Glomerular visceral epithelial cell (primary cell): ENCODE data around the gene SLC29A4.
"Not testable (repeated sequence)": the region's sequence is repeated elsewhere in the genome, so short reads cannot be mapped to it uniquely, and the experiment has no call there.

Experiments
- DNase-seq: peaks from one replicate; pipeline ENCODE4 v3.0.0-alpha.2; 2016; ENCODE audit errors: extremely low spot score

The SLC29A4 gene

GRCh38 chr7:5296015-5296610, 13.4 kb downstream of the SLC29A4 start:
- DNase-seq: no peak

- DNase-seq: no peak
Measured at GRCh38 chr7:5296611-5297226, 14.0 kb downstream of the SLC29A4 start.

GRCh38 chr7:5300366-5300765, 17.6 kb downstream of the SLC29A4 start:
- no peak for DNase-seq

- no peak for DNase-seq
Measured at GRCh38 chr7:5302577-5302976, 19.8 kb downstream of the SLC29A4 start.

- no peak for DNase-seq
Measured at GRCh38 chr7:5303061-5303460, 20.3 kb downstream of the SLC29A4 start.

GRCh38 chr7:5303591-5304505, 21.1 kb downstream of the SLC29A4 start:
- DNase-seq: no peak

- DNase-seq: not testable (repeated sequence)
Measured at GRCh38 chr7:5305050-5305449, 22.3 kb downstream of the SLC29A4 start.

GRCh38 chr7:5307221-5308142, 24.7 kb downstream of the SLC29A4 start:
- DNase-seq: not testable (repeated sequence)

- no peak for DNase-seq
Measured at GRCh38 chr7:5309146-5309545, 26.4 kb downstream of the SLC29A4 start.

GRCh38 chr7:5310822-5311405, 28.2 kb downstream of the SLC29A4 start:
- DNase-seq: no peak

GRCh38 chr7:5312276-5313070, 29.7 kb downstream of the SLC29A4 start:
- DNase-seq: not testable (repeated sequence)

- not testable (repeated sequence) for DNase-seq
Measured at GRCh38 chr7:5313076-5313885, 30.5 kb downstream of the SLC29A4 start.

GRCh38 chr7:5314864-5315263, 32.1 kb downstream of the SLC29A4 start:
- DNase-seq: no peak

GRCh38 chr7:5315761-5316160, 33.0 kb downstream of the SLC29A4 start:
- DNase-seq: no peak

- DNase-seq: not testable (repeated sequence)
Measured at GRCh38 chr7:5318613-5319012, 35.9 kb downstream of the SLC29A4 start.

GRCh38 chr7:5320391-5320790, 37.6 kb downstream of the SLC29A4 start:
- DNase-seq: no peak

GRCh38 chr7:5320802-5321396, 38.2 kb downstream of the SLC29A4 start:
- no peak for DNase-seq

GRCh38 chr7:5322621-5323410, 40.1 kb downstream of the SLC29A4 start:
- DNase-seq: no peak
